Endothelial cell of umbilical vein (primary cell): ENCODE data around the gene UBE3A. TPM values are rescaled to one million over a fixed set of nuclear protein-coding genes. Genes with fewer than 3 reads are reported as not detected.

Experiments
- BruUV-seq: library from RNA; stranded (reverse); fragments of 400-500 nt; replicated peaks from 2 replicates; lab custom pipeline; 2021; lab: Mats Ljungman, UMichigan
- CTCF ChIA-PET: fragments of 300-600, 350-600 bp; sonication (Branson Sonifier 250); formaldehyde crosslinking; loops from one replicate; lab custom pipeline; 2021; ENCODE audit warnings: antibody characterized with exemption, inconsistent platforms; lab: Charles Lee
- POLR2A ChIA-PET: fragments of 300-600, 350-600 bp; sonication (Branson Sonifier 250); formaldehyde crosslinking; loops from one replicate; lab custom pipeline; 2021; ENCODE audit warnings: antibody characterized with exemption, inconsistent platforms; lab: Charles Lee
- DNase-seq: peaks from one replicate; pipeline ENCODE4 v3.0.0-alpha.2; 2011; ENCODE audit warnings: low read depth, low spot score
- FAIRE-seq: peaks from 2 replicates; lab custom pipeline; 2011; peaks lifted over from hg19 to GRCh38; lab: Jason Lieb, UNC
- H2AFZ ChIP-seq: 2 replicates; pipeline ENCODE4 v1.6.0; 2012; ENCODE audit warnings: low read depth, low read length, control low read depth, inconsistent platforms
- H3K27ac ChIP-seq: 2 replicates; pipeline ENCODE4 v1.5.1; 2011; ENCODE audit warnings: low read depth, mild to moderate bottlenecking, control low read depth, low read length, moderate library complexity; ENCODE audit not compliant: insufficient read depth
- H3K27me3 ChIP-seq, 2 experiments: 2 replicates each; pipeline versions ENCODE4 v1.6.0 to v1.6.1; 2011; ENCODE audit warnings: low read length in 2 of 2, mixed read lengths in 1 of 2; ENCODE audit not compliant: control insufficient read depth in 2 of 2, insufficient read depth in 2 of 2
- H3K36me3 ChIP-seq, 2 experiments: 2 replicates in 1 of 2; 3 replicates in 1 of 2; pipeline ENCODE4 v1.5.1; 2011; ENCODE audit warnings: low read length in 2 of 2, mild to moderate bottlenecking in 1 of 2, moderate library complexity in 1 of 2; ENCODE audit not compliant: control insufficient read depth in 2 of 2, insufficient read depth in 2 of 2; ENCODE audit errors: extremely low read depth in 1 of 2
- H3K4me1 ChIP-seq: 3 replicates; pipeline ENCODE4 v1.5.1; 2011; ENCODE audit warnings: mild to moderate bottlenecking, low read length; ENCODE audit not compliant: control insufficient read depth, insufficient read depth; ENCODE audit errors: extremely low read depth
- H3K4me2 ChIP-seq: 2 replicates; pipeline ENCODE4 v1.6.1; 2011; ENCODE audit warnings: low read length, control low read depth, mixed read lengths; ENCODE audit not compliant: insufficient read depth
- H3K4me3 ChIP-seq, 3 experiments: fragments of 200-600 bp in 1 of 3; sonication (generic), shearing (Covaris generic) in 1 of 3; replicated peaks in 1 of 3; 2 replicates each; pipeline ENCODE4 v1.5.1; 2011 to 2016; ENCODE audit warnings: control low read depth in 3 of 3, low read length in 3 of 3, mild to moderate bottlenecking in 2 of 3, inconsistent platforms in 1 of 3, low read depth in 1 of 3, moderate library complexity in 1 of 3; ENCODE audit not compliant: insufficient read depth in 1 of 3
- H3K79me2 ChIP-seq: 2 replicates; pipeline ENCODE4 v1.6.0; 2012; ENCODE audit warnings: low read length, inconsistent platforms; ENCODE audit not compliant: control insufficient read depth, insufficient read depth
- H3K9ac ChIP-seq: replicated peaks from 2 replicates; pipeline ENCODE3; 2011; ENCODE audit warnings: low read length, control low read depth; ENCODE audit not compliant: insufficient read depth; ENCODE audit errors: extremely low read depth
- H3K9me1 ChIP-seq: replicated peaks from 3 replicates; pipeline ENCODE4 v1.6.0; 2011; ENCODE audit warnings: mild to moderate bottlenecking, low read length; ENCODE audit not compliant: control insufficient read depth, insufficient read depth; ENCODE audit errors: extremely low read depth
- H3K9me3 ChIP-seq: replicated peaks from 2 replicates; pipeline ENCODE4 v1.5.1; 2012; ENCODE audit warnings: low read length, inconsistent platforms; ENCODE audit not compliant: control insufficient read depth, insufficient read depth
- H4K20me1 ChIP-seq: replicated peaks from 2 replicates; pipeline ENCODE3; 2011; ENCODE audit warnings: mild to moderate bottlenecking, low read length; ENCODE audit not compliant: control insufficient read depth, insufficient read depth; ENCODE audit errors: extremely low read depth
- CTCF ChIP-seq, 2 donors: IDR thresholded peaks; 1 replicate in 1 of 2; 2 replicates in 1 of 2; pipeline ENCODE4 v1.5.1; 2011; ENCODE audit warnings: low read length in 2 of 2, mild to moderate bottlenecking in 2 of 2, moderate library complexity in 2 of 2, control low read depth in 1 of 2, inconsistent platforms in 1 of 2, low read depth in 1 of 2; ENCODE audit not compliant: insufficient read depth in 1 of 2; ENCODE audit errors: extremely low read depth in 1 of 2
- EZH2 ChIP-seq: IDR thresholded peaks from 2 replicates; pipeline ENCODE4 v1.6.1; 2012; ENCODE audit warnings: borderline replicate concordance, low read depth, mild to moderate bottlenecking, moderate library complexity, low read length, inconsistent platforms; ENCODE audit not compliant: severe bottlenecking
- FOS ChIP-seq: IDR thresholded peaks from 2 replicates; pipeline ENCODE4 v1.6.1; 2011; ENCODE audit warnings: mild to moderate bottlenecking, low read length, moderate library complexity, borderline replicate concordance; ENCODE audit not compliant: insufficient read depth
- GATA2 ChIP-seq: IDR thresholded peaks from 2 replicates; pipeline ENCODE4 v1.7.0; 2011; ENCODE audit warnings: low read depth, mild to moderate bottlenecking, moderate library complexity, mixed read lengths, low read length; ENCODE audit not compliant: insufficient read length, insufficient read depth
- JUN ChIP-seq: IDR thresholded peaks from 2 replicates; pipeline ENCODE4 v1.6.1; 2011; ENCODE audit warnings: borderline replicate concordance, low read depth; ENCODE audit not compliant: insufficient read length, insufficient read depth
- MAX ChIP-seq: IDR thresholded peaks from 2 replicates; pipeline ENCODE4 v1.6.1; 2011; ENCODE audit not compliant: insufficient read depth, insufficient read length
- MYC ChIP-seq: IDR thresholded peaks from one replicate; pipeline ENCODE4 v1.6.1; 2011; ENCODE audit warnings: mild to moderate bottlenecking, low read depth, low read length
- POLR2A ChIP-seq: IDR thresholded peaks from 2 replicates; pipeline ENCODE4 v1.6.1; 2012; ENCODE audit warnings: low read depth, mild to moderate bottlenecking, control low read depth, low read length
- POLR2AphosphoS5 ChIP-seq: IDR thresholded peaks from 2 replicates; pipeline ENCODE4 v1.6.1; 2012; ENCODE audit warnings: low read depth, mild to moderate bottlenecking, control low read depth, low read length, moderate library complexity; ENCODE audit not compliant: insufficient read depth
- dilution Hi-C: fragments of 300-500 bp; cut with MboI; formaldehyde crosslinking; loops from one replicate; pipeline ENCODE4 v1.15.0; 2019; ENCODE audit warnings: low sequenced_read_pairs; ENCODE audit not compliant: extremely low pct_ligation_motif_present
- intact Hi-C: fragments of 100-400 bp; cut with micrococcal nuclease; formaldehyde crosslinking; loops from one replicate; pipeline ENCODE4 v1.10.0; 2022
- polyA plus RNA-seq, 4 experiments: library from polyadenylated mRNA; depleted of rRNA in 3 of 4; stranded (reverse) in 3 of 4; unstranded in 1 of 4; fragments of >200 nt; gene quantifications; 2 replicates each; pipeline versions ENCODE4 v1.2.1 to v1.2.3, GENCODE V29; 2011 to 2012; ENCODE audit warnings: missing spikeins in 1 of 4
- total RNA-seq: library from RNA; stranded (reverse); gene quantifications from 2 replicates; pipeline ENCODE4 v1.2.3, GENCODE V29; 2021

Gene UBE3A
- total and polyA plus RNA-seq, 2 donors (not counting 3 experiments of a cell fraction or from before 2014, with no cell fraction given): 8.5 to 69.3 TPM

GRCh38 chr15:25394898-25395297 lies 43.9 kb downstream of the UBE3A start:
- Histone ChIP-seq H3K27me3 (no peaks in the 10 kb centered on the region), H3K36me3 (no peaks in the 10 kb centered on the region), H2AFZ (no peak overlapping the region), H3K4me2 (no peak overlapping the region), H3K9ac (no peak overlapping the region), H3K4me3 (no peak overlapping the region), H3K9me1 (no peaks in the 10 kb centered on the region), H3K4me1 (peaks cover 23% of the 10 kb centered on the region), H3K79me2 (peaks cover 56% of the 10 kb centered on the region), H4K20me1 (peaks cover 6% of the 10 kb centered on the region), H3K9me3 (no peaks in the 10 kb centered on the region), H3K27ac (no peak overlapping the region)
- POLR2A ChIA-PET: no interaction called here
- TF ChIP-seq MYC (no peak), GATA2 (peak; percentile 60), CTCF (IDR thresholded peaks at IDR 0.05; ENCODE audit: extremely low read depth in 1 of 2, insufficient read depth in 1 of 2, low read depth in 1 of 2, low read length in 2 of 2) (no peak)
- CTCF ChIA-PET: interaction anchor here (0.9 to 1.2 kb wide), 2 partner anchors 9 to 11 kb away, joined by 3 read pairs; no protein-coding TSS in a partner anchor
- DNase-seq: no peak
- no TSS peak for BruUV-seq
- dilution Hi-C loops (no loop called here), intact Hi-C loops (no loop called here)
- FAIRE-seq: no peak

- no peak for DNase-seq
- Histone ChIP-seq H2AFZ (no peak overlapping the region), H3K4me2 (no peak overlapping the region), H3K9ac (no peak overlapping the region), H4K20me1 (peaks cover 8% of the 10 kb centered on the region), H3K27ac (no peak overlapping the region), H3K36me3 (no peaks in the 10 kb centered on the region), H3K27me3 (no peaks in the 10 kb centered on the region), H3K9me1 (no peaks in the 10 kb centered on the region), H3K4me1 (peaks cover 21% of the 10 kb centered on the region), H3K9me3 (no peaks in the 10 kb centered on the region), H3K79me2 (peaks cover 70% of the 10 kb centered on the region), H3K4me3 (no peak overlapping the region)
- dilution Hi-C loops: no loop called here
- intact Hi-C loops: no loop called here
- TF ChIP-seq MYC (no peak), MAX (no peak), POLR2AphosphoS5 (no peak), FOS (no peak), GATA2 (no peak), POLR2A (no peak), EZH2 (no peak), JUN (no peak)
- POLR2A ChIA-PET: no interaction called here
- BruUV-seq: no TSS peak
- FAIRE-seq: no peak
- CTCF ChIA-PET: no interaction called here
Observed at GRCh38 chr15:25392806-25393205, 46.0 kb downstream of the UBE3A start.
